Natural killer cell (primary cell): ENCODE data around the gene IL36B. TPM values are rescaled to one million over a fixed set of nuclear protein-coding genes. Genes with fewer than 3 reads are reported as not detected.

Experiments used
- ATAC-seq, 3 donors: fragments of 150-1000 bp in 2 of 3; fragments of 200-7000 bp in 1 of 3; cut with Tn5 transposase; 1 replicate in 1 of 3; 2 replicates in 2 of 3; pipeline ENCODE4 v1.10.0; 2021; ENCODE audit warnings: mild to moderate bottlenecking in 2 of 3, moderate library complexity in 2 of 3
- DNase-seq, 2 donors: peaks; one replicate each; pipeline versions ENCODE4 v3.0.0 to v3.0.0-alpha.2; 2013 to 2021; ENCODE audit warnings: mixed read lengths in 1 of 2
- H3K27ac ChIP-seq: one replicate; pipeline ENCODE4 v1.5.1; 2013; ENCODE audit warnings: mild to moderate bottlenecking, low read length
- H3K27me3 ChIP-seq: one replicate; pipeline ENCODE4 v1.6.1; 2013; ENCODE audit warnings: low read length; ENCODE audit not compliant: control insufficient read depth, insufficient read depth
- H3K36me3 ChIP-seq: one replicate; pipeline ENCODE4 v1.6.1; 2013; ENCODE audit warnings: low read length; ENCODE audit not compliant: control insufficient read depth, insufficient read depth
- H3K4me1 ChIP-seq: one replicate; pipeline ENCODE4 v1.6.1; 2013; ENCODE audit warnings: low read length; ENCODE audit not compliant: control insufficient read depth, insufficient read depth
- H3K4me3 ChIP-seq: one replicate; pipeline ENCODE4 v1.5.1; 2013; ENCODE audit warnings: low read length
- H3K9me3 ChIP-seq: one replicate; pipeline ENCODE4 v1.6.1; 2013; ENCODE audit warnings: low read length; ENCODE audit not compliant: control insufficient read depth, insufficient read depth
- H3K27ac Mint-ChIP-seq, 2 donors: one replicate each; pipeline ENCODE4 v1.8.0; 2022; ENCODE audit warnings: mild to moderate bottlenecking in 2 of 2, mixed read lengths in 2 of 2, moderate library complexity in 1 of 2
- H3K27me3 Mint-ChIP-seq, 2 donors: one replicate each; pipeline ENCODE4 v1.8.0; 2022; ENCODE audit warnings: low read depth in 2 of 2, mixed read lengths in 2 of 2
- H3K36me3 Mint-ChIP-seq: one replicate; pipeline ENCODE4 v1.8.0; 2022; ENCODE audit warnings: mixed read lengths
- H3K4me1 Mint-ChIP-seq, 2 donors: one replicate each; pipeline ENCODE4 v1.8.0; 2022; ENCODE audit warnings: mixed read lengths in 2 of 2
- H3K4me3 Mint-ChIP-seq: one replicate; pipeline ENCODE4 v1.8.0; 2022; ENCODE audit warnings: mild to moderate bottlenecking, moderate library complexity, mixed read lengths
- H3K9me3 Mint-ChIP-seq, 2 donors: one replicate each; pipeline ENCODE4 v1.8.0; 2022; ENCODE audit warnings: mixed read lengths in 2 of 2
- CTCF ChIP-seq: fragments of 200-600 bp; IDR thresholded peaks from one replicate; pipeline ENCODE4 v1.8.0; 2022; ENCODE audit warnings: antibody characterized with exemption
- WGBS: methylation state at CpG from one replicate; pipeline ENCODE4 v1.1.7; 2013; ENCODE audit warnings: missing lambda C conversion rate; ENCODE audit not compliant: insufficient coverage; 5-methylcytosine and 5-hydroxymethylcytosine counted together
- intact Hi-C: fragments of 100-400 bp; cut with micrococcal nuclease; formaldehyde crosslinking; loops from one replicate; pipeline ENCODE4 v1.14.2; 2022
- total RNA-seq, 4 donors: library from RNA; stranded (reverse); fragments of 120-200 nt in 1 of 4; gene quantifications; one replicate each; pipeline versions ENCODE4 v1.2.3 to v1.2.4, GENCODE V29; 2013 to 2022

IL36B gene
- total RNA-seq, 3 donors from 2014 or later (not counting 1 experiment from before 2014, with no cell fraction given): not detected

GRCh38 chr2:113069676-113070605, 17.3 kb upstream of the IL36B start:
- H3K27ac Mint-ChIP-seq: no peak overlapping the region

GRCh38 chr2:113068706-113069485, 16.2 kb upstream of the IL36B start:
- 29% methylated on average over 4 of the region's 5 CpGs for WGBS
- no peak for ATAC-seq

More at GRCh38 chr2:113069676-113070605, 17.3 kb upstream of the IL36B start:
- intact Hi-C loops: no loop called here
- no peak for TF ChIP-seq CTCF
- no peak overlapping the region for H3K4me3 Mint-ChIP-seq
- H3K27ac ChIP-seq: no peak overlapping the region
- no peak for ATAC-seq
- WGBS: 72% methylated on average over 4 of the region's 4 CpGs
- H3K4me1 ChIP-seq: peaks cover 7% of the 10 kb centered on the region
- no peaks in the 10 kb centered on the region for H3K9me3 Mint-ChIP-seq
- peaks cover 3% of the 10 kb centered on the region in 2 donors for H3K4me1 Mint-ChIP-seq
- H3K27me3 Mint-ChIP-seq: peaks cover 8 to 18% of the 10 kb centered on the region in 2 donors
- no peak overlapping the region for H3K4me3 ChIP-seq
- no peaks in the 10 kb centered on the region for H3K36me3 ChIP-seq
- H3K36me3 Mint-ChIP-seq: no peaks in the 10 kb centered on the region
- DNase-seq: no peak
- no peaks in the 10 kb centered on the region for H3K9me3 ChIP-seq
- no peaks in the 10 kb centered on the region for H3K27me3 ChIP-seq

DNA sequence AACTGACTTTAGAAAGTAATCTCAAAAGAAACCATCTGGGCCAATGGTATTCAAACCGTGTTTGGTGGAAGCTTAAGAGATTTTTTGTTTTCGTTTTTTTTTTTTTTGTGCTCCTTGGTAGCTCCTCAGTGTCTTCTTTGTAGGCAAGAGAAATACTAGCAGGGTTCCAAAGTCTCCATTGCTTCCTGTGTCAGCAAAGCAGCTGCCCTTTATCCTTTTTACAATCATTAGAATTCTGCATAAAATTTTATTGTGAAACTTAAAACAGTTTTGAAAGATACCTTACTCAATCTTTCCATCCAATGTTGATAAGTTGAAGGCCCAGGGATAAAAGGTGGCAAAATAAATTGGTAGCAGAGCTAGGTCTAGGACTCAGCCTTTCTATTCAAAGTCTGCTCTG, 15.6 kb upstream of the IL36B start:
- intact Hi-C loops: no loop called here
- H3K4me1 Mint-ChIP-seq: no peaks in the 10 kb centered on the region
- H3K4me1 ChIP-seq: no peaks in the 10 kb centered on the region
- H3K27me3 ChIP-seq: no peaks in the 10 kb centered on the region
- H3K9me3 ChIP-seq: no peaks in the 10 kb centered on the region
- no peak overlapping the region for H3K27ac Mint-ChIP-seq
- 77% methylated on average over 2 of the region's 2 CpGs for WGBS
- H3K9me3 Mint-ChIP-seq: no peaks in the 10 kb centered on the region
- no peaks in the 10 kb centered on the region for H3K36me3 ChIP-seq
- H3K27ac ChIP-seq: no peak overlapping the region
- ATAC-seq (no peak), DNase-seq (no peak)
- H3K4me3 Mint-ChIP-seq: no peak overlapping the region
- no peaks in the 10 kb centered on the region for H3K36me3 Mint-ChIP-seq
- peaks cover 11 to 18% of the 10 kb centered on the region in 2 donors for H3K27me3 Mint-ChIP-seq
- no peak for TF ChIP-seq CTCF
- no peak overlapping the region for H3K4me3 ChIP-seq

More at GRCh38 chr2:113068706-113069485, 16.2 kb upstream of the IL36B start:
- H3K27ac ChIP-seq: no peak overlapping the region
- intact Hi-C loops: no loop called here
- H3K9me3 Mint-ChIP-seq: no peaks in the 10 kb centered on the region
- H3K36me3 ChIP-seq: no peaks in the 10 kb centered on the region
- H3K4me1 ChIP-seq: no peaks in the 10 kb centered on the region
- no peak for DNase-seq
- H3K27me3 ChIP-seq: no peaks in the 10 kb centered on the region
- no peak overlapping the region for H3K4me3 Mint-ChIP-seq
- H3K9me3 ChIP-seq: no peaks in the 10 kb centered on the region
- no peak for TF ChIP-seq CTCF
- H3K27me3 Mint-ChIP-seq: peaks cover 9 to 18% of the 10 kb centered on the region in 2 donors
- H3K4me1 Mint-ChIP-seq: no peaks in the 10 kb centered on the region
- no peaks in the 10 kb centered on the region for H3K36me3 Mint-ChIP-seq
- H3K4me3 ChIP-seq: no peak overlapping the region
- no peak overlapping the region for H3K27ac Mint-ChIP-seq
